Fibroblast of skin of abdomen (primary cell): ENCODE measurements around the gene CD300LD.

Experiments
- DNase-seq: peaks from one replicate; pipeline ENCODE4 v3.0.0-alpha.2; 2013

Gene CD300LD

GRCh38 chr17:74543891-74544760 is 48.0 kb downstream of the CD300LD start:
- no peak for DNase-seq

GRCh38 chr17:74543406-74543805 is 48.7 kb downstream of the CD300LD start:
- no peak for DNase-seq

GRCh38 chr17:74542727-74543383 is 49.2 kb downstream of the CD300LD start:
- DNase-seq, result no peak

GRCh38 chr17:74542166-74542565 is 49.9 kb downstream of the CD300LD start:
- no peak for DNase-seq

- no peak for DNase-seq
These were observed 50.6 kb downstream of the CD300LD start for GRCh38 chr17:74541176-74542111.

GRCh38 chr17:74539281-74539820 is 52.7 kb downstream of the CD300LD start:
- DNase-seq, result no peak

GRCh38 chr17:74536890-74537289 is 55.2 kb downstream of the CD300LD start:
- DNase-seq, result no peak

- DNase-seq, result no peak
These were observed 60.0 kb downstream of the CD300LD start for GRCh38 chr17:74532115-74532514.

- DNase-seq, result no peak
These were observed 60.8 kb downstream of the CD300LD start, which contains the start of gene CD300LB for GRCh38 chr17:74531231-74531761. CD300LB (minus strand) TSS chr17:74531475; CDS start chr17:74531350, 125 bp downstream.

GRCh38 chr17:74530831-74531150 is 61.3 kb downstream of the CD300LD start:
- no peak for DNase-seq
